ENCODE measurements around the gene DLST. TPM values are rescaled to one million over a fixed set of nuclear protein-coding genes. Genes with fewer than 3 reads are reported as not detected.

DLST gene
- total RNA-seq, 4 donors from 2014 or later: 79.3 to 98.7 (median 87.8) TPM

GRCh38 chr14:74898694-74899093 is 17.0 kb downstream of the DLST start:
- WGBS, 2 donors (ENCODE audit: low coverage in 1 of 2): 85 to 93% methylated on average over 5 of the region's 5 CpGs
- ATAC-seq: no peak
- Histone ChIP-seq H3K27ac (no peak overlapping the region), H3K36me3 (peaks cover 21 to 100% of the 10 kb centered on the region in 2 donors), H3K4me1 (no peaks in the 10 kb centered on the region), H3K9me3 (no peaks in the 10 kb centered on the region), H3K27me3 (no peaks in the 10 kb centered on the region), H3K4me3 (no peak overlapping the region)
- no peak for TF ChIP-seq EP300 (IDR thresholded peaks at IDR 0.05)
- TF ChIP-seq POLR2AphosphoS5 (IDR thresholded peaks at IDR 0.05): no peak
- no peak for TF ChIP-seq POLR2A (IDR thresholded peaks at IDR 0.05)
- TF ChIP-seq, protein P1, sequence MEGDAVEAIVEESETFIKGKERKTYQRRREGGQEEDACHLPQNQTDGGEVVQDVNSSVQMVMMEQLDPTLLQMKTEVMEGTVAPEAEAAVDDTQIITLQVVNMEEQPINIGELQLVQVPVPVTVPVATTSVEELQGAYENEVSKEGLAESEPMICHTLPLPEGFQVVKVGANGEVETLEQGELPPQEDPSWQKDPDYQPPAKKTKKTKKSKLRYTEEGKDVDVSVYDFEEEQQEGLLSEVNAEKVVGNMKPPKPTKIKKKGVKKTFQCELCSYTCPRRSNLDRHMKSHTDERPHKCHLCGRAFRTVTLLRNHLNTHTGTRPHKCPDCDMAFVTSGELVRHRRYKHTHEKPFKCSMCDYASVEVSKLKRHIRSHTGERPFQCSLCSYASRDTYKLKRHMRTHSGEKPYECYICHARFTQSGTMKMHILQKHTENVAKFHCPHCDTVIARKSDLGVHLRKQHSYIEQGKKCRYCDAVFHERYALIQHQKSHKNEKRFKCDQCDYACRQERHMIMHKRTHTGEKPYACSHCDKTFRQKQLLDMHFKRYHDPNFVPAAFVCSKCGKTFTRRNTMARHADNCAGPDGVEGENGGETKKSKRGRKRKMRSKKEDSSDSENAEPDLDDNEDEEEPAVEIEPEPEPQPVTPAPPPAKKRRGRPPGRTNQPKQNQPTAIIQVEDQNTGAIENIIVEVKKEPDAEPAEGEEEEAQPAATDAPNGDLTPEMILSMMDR (IDR thresholded peaks at IDR 0.05): no peak

- Histone ChIP-seq H3K27me3 (no peaks in the 10 kb centered on the region), H3K4me3 (no peak overlapping the region), H3K9me3 (no peaks in the 10 kb centered on the region), H3K4me1 (peaks cover 0 to 32% (median 0%) of the 10 kb centered on the region in 3 donors), H3K27ac (no peak overlapping the region), H3K36me3 (peaks cover 7 to 74% of the 10 kb centered on the region in 2 donors)
- ATAC-seq: no peak
- TF ChIP-seq, protein P1 (IDR thresholded peaks at IDR 0.05): no peak
- TF ChIP-seq POLR2AphosphoS5 (IDR thresholded peaks at IDR 0.05) (no peak), EP300 (IDR thresholded peaks at IDR 0.05) (no peak), POLR2A (IDR thresholded peaks at IDR 0.05) (no peak)
- 90% methylated on average over 2 of the region's 10 CpGs; no CpG with 5 or more reads in 1 of the 2 donors for WGBS, 2 donors (ENCODE audit: low coverage in 1 of 2)
Measured at GRCh38 chr14:74902941-74903705, 21.4 kb downstream of the DLST start.

DNA sequence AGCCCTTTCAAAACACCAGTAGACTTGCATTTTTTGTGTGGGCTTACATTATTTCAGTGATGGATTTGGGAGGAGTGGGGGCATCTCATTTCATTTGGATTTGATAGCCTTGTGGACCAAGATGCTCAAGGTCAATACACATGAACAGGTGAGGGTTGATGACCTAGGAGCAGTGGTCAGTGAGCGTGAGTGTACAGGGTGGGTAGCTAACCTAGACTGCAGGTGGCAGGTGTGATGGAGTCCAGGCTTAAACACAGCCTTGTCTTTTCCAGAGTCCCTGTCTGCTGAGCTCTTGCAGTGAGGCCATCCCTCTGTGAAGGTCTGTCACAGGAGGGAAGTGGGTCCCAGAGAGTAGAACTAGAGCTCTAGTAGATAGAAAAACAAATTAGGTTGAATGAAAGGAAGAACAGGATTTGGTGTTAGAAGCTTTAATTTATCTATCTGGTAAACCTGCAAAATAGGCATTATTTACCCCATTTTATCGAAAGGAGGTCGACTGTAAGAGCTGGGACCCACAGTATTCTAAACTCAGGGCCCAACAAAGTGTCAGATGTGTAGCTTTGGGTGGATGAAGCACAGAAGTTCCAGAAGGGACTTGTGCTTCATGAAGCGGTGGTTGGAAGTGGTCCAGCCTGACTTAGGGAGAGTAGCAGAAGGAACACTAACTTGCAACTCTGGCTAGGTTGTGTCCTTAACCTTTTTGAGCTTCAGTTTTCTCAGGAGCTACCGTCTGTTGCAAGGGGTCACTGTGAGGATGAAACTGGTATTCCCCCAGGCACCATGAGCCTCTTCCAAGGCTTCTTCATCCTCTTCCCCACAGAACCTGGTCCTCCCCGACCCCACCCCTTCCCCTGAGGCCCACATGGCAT is 23.2 kb downstream of the DLST start:
- 66 to 81% methylated on average over 2 to 4 of the region's 6 CpGs for WGBS, 2 donors (ENCODE audit: low coverage in 1 of 2)
- Histone ChIP-seq H3K9me3 (no peaks in the 10 kb centered on the region), H3K27ac (peak overlapping the region in 3 of 4 donors; percentile 12 to 22 (median 14)), H3K4me3 (no peak overlapping the region), H3K36me3 (peaks cover 0 to 57% of the 10 kb centered on the region in 2 donors), H3K27me3 (no peaks in the 10 kb centered on the region), H3K4me1 (peaks cover 0 to 36% (median 0%) of the 10 kb centered on the region in 3 donors)
- ATAC-seq: no peak
- TF ChIP-seq, protein P1 (IDR thresholded peaks at IDR 0.05): no peak
- TF ChIP-seq POLR2AphosphoS5 (IDR thresholded peaks at IDR 0.05) (no peak), EP300 (IDR thresholded peaks at IDR 0.05) (no peak), POLR2A (IDR thresholded peaks at IDR 0.05) (no peak)

- no peaks in the 10 kb centered on the region for H3K27me3 ChIP-seq
Measured at GRCh38 chr14:74905595-74906142, 24.0 kb downstream of the DLST start.

More at GRCh38 chr14:74905595-74906142, 24.0 kb downstream of the DLST start:
- peaks cover 0 to 36% (median 0%) of the 10 kb centered on the region in 3 donors for H3K4me1 ChIP-seq
- WGBS, 2 donors (ENCODE audit: low coverage in 1 of 2): 40 to 70% methylated on average over 1 to 2 of the region's 14 CpGs
- TF ChIP-seq, protein P1 (IDR thresholded peaks at IDR 0.05): peak in 3 of 4 experiments; percentile 91 to 94 (median 92)
- TF ChIP-seq POLR2A (IDR thresholded peaks at IDR 0.05) (no peak), POLR2AphosphoS5 (IDR thresholded peaks at IDR 0.05) (peak; percentile 27), EP300 (IDR thresholded peaks at IDR 0.05) (no peak)
- no peaks in the 10 kb centered on the region for H3K9me3 ChIP-seq
- peak overlapping the region in 3 of 4 donors; percentile 12 to 22 (median 14) for H3K27ac ChIP-seq
- H3K36me3 ChIP-seq: peaks cover 0 to 49% of the 10 kb centered on the region in 2 donors
- ATAC-seq: peak; percentile 61
- no peak overlapping the region for H3K4me3 ChIP-seq
